B cell (primary cell): ENCODE results near the gene CNTNAP2. TPM values are rescaled to one million over a fixed set of nuclear protein-coding genes. Genes with fewer than 3 reads are reported as not detected.

Source experiments
- ATAC-seq: fragments of 200-7000 bp; cut with Tn5 transposase; one replicate; pipeline ENCODE4 v1.10.0; 2021; ENCODE audit warnings: low read depth, mild to moderate bottlenecking, moderate number of reproducible peaks, moderate library complexity
- CTCF ChIA-PET: fragments of 350-600 bp; sonication (Branson Sonifier 250); formaldehyde crosslinking; loops from one replicate; lab custom pipeline; 2021; ENCODE audit warnings: antibody characterized with exemption, inconsistent platforms; lab: Charles Lee
- POLR2A ChIA-PET: fragments of 350-600 bp; sonication (Branson Sonifier 250); formaldehyde crosslinking; loops from one replicate; lab custom pipeline; 2021; ENCODE audit warnings: antibody characterized with exemption; lab: Charles Lee
- DNase-seq: peaks from one replicate; pipeline ENCODE4 v3.0.0; 2013
- H2AFZ ChIP-seq: 2 replicates; pipeline ENCODE4 v1.6.1; 2012; ENCODE audit warnings: mild to moderate bottlenecking, low read depth, low read length; ENCODE audit not compliant: insufficient read depth, poor library complexity, severe bottlenecking
- H3K27ac ChIP-seq, 2 donors: 1 replicate in 1 of 2; 2 replicates in 1 of 2; pipeline ENCODE4 v1.5.1; 2012 to 2013; ENCODE audit warnings: low read length in 2 of 2, mild to moderate bottlenecking in 2 of 2, moderate library complexity in 1 of 2
- H3K27me3 ChIP-seq, 4 experiments: fragments of 200-600 bp in 1 of 4; sonication (generic) in 1 of 4; replicated peaks in 1 of 4; 1 replicate in 2 of 4; 2 replicates in 2 of 4; pipeline versions ENCODE4 v1.6.1 to v1.7.0; 2013 to 2016; ENCODE audit warnings: low read length in 3 of 4, mild to moderate bottlenecking in 2 of 4, mixed read lengths in 1 of 4, moderate library complexity in 1 of 4; ENCODE audit not compliant: insufficient read depth in 4 of 4, control insufficient read depth in 3 of 4; ENCODE audit errors: control extremely low read depth in 1 of 4
- H3K36me3 ChIP-seq, 2 experiments: replicated peaks in 1 of 2; 1 replicate in 1 of 2; 2 replicates in 1 of 2; pipeline versions ENCODE4 v1.6.1 to v1.7.1; 2013; ENCODE audit warnings: low read length in 1 of 2; ENCODE audit not compliant: insufficient read depth in 2 of 2, control insufficient read depth in 1 of 2; ENCODE audit errors: control extremely low read depth in 1 of 2, extremely low read depth in 1 of 2
- H3K4me1 ChIP-seq, 2 donors: fragments of 200-600 bp in 1 of 2; sonication (generic) in 1 of 2; 1 replicate in 1 of 2; 2 replicates in 1 of 2; pipeline versions ENCODE4 v1.5.1 to v1.6.1; 2013 to 2017; ENCODE audit warnings: low read length in 2 of 2; ENCODE audit not compliant: control insufficient read depth in 2 of 2, insufficient read depth in 2 of 2
- H3K4me2 ChIP-seq: replicated peaks from 2 replicates; pipeline ENCODE3; 2012; ENCODE audit warnings: mild to moderate bottlenecking, low read depth, low read length; ENCODE audit not compliant: poor library complexity, severe bottlenecking
- H3K4me3 ChIP-seq, 5 experiments: fragments of 200-600 bp in 1 of 5; sonication (generic) in 1 of 5; 1 replicate in 3 of 5; 2 replicates in 2 of 5; pipeline versions ENCODE4 v1.5.1 to v1.7.0; 2011 to 2016; ENCODE audit warnings: low read length in 4 of 5, mild to moderate bottlenecking in 4 of 5, low read depth in 2 of 5, control low read depth in 1 of 5, moderate library complexity in 1 of 5; ENCODE audit not compliant: insufficient read depth in 1 of 5; ENCODE audit errors: control extremely low read depth in 1 of 5, extremely low read depth in 1 of 5
- H3K79me2 ChIP-seq: fragments of 200-600 bp; sonication (generic); one replicate; pipeline ENCODE4 v1.6.0; 2016; ENCODE audit warnings: low read length; ENCODE audit not compliant: control insufficient read depth, insufficient read depth
- H3K9ac ChIP-seq: fragments of 200-600 bp; sonication (generic); 2 replicates; pipeline ENCODE4 v1.6.1; 2017; ENCODE audit warnings: mild to moderate bottlenecking, low read length, moderate library complexity
- H3K9me3 ChIP-seq, 3 donors: one replicate each; pipeline versions ENCODE4 v1.6.1 to v1.7.1; 2013; ENCODE audit warnings: low read length in 2 of 3; ENCODE audit not compliant: control insufficient read depth in 2 of 3, insufficient read depth in 1 of 3; ENCODE audit errors: control extremely low read depth in 1 of 3
- H4K20me1 ChIP-seq: 2 replicates; pipeline ENCODE4 v1.6.0; 2012; ENCODE audit warnings: mild to moderate bottlenecking, low read length; ENCODE audit not compliant: insufficient read depth, control insufficient read depth, poor library complexity, severe bottlenecking
- H3K27ac Mint-ChIP-seq: one replicate; pipeline ENCODE4 v1.8.0; 2021; ENCODE audit warnings: mixed read lengths
- H3K27me3 Mint-ChIP-seq: one replicate; pipeline ENCODE4 v1.8.0; 2021; ENCODE audit warnings: mixed read lengths
- H3K4me1 Mint-ChIP-seq: one replicate; pipeline ENCODE4 v1.8.0; 2021; ENCODE audit warnings: mixed read lengths
- H3K4me3 Mint-ChIP-seq: one replicate; pipeline ENCODE4 v1.8.0; 2021; ENCODE audit warnings: mixed read lengths
- H3K9me3 Mint-ChIP-seq: one replicate; pipeline ENCODE4 v1.8.0; 2022; ENCODE audit warnings: mixed read lengths; ENCODE audit not compliant: insufficient read depth
- CTCF ChIP-seq: fragments of 200-600 bp; IDR thresholded peaks from one replicate; pipeline ENCODE4 v1.8.0; 2022; ENCODE audit warnings: antibody characterized with exemption, mild to moderate bottlenecking
- EZH2 ChIP-seq: IDR thresholded peaks from 2 replicates; pipeline ENCODE4 v1.6.1; 2012; ENCODE audit warnings: borderline replicate concordance, low read depth, mild to moderate bottlenecking, moderate library complexity, low read length; ENCODE audit not compliant: insufficient read depth, poor library complexity, severe bottlenecking
- WGBS: methylation state at CpG from one replicate; pipeline ENCODE4 v1.1.5; 2013; ENCODE audit warnings: missing lambda C conversion rate; ENCODE audit not compliant: insufficient coverage; 5-methylcytosine and 5-hydroxymethylcytosine counted together
- intact Hi-C: fragments of 100-400 bp; cut with micrococcal nuclease; formaldehyde crosslinking; loops from one replicate; pipeline ENCODE4 v1.10.0; 2022
- polyA plus RNA-seq: library from polyadenylated mRNA; depleted of rRNA; stranded (reverse); fragments of >200 nt; gene quantifications from 2 replicates; pipeline ENCODE4 v1.2.3, GENCODE V29; 2012
- total RNA-seq, 2 donors: library from RNA; stranded (reverse); fragments of 120-200 nt in 1 of 2; gene quantifications; 1 replicate in 1 of 2; 2 replicates in 1 of 2; pipeline versions ENCODE4 v1.2.3 to v1.2.4, GENCODE V29; 2013 to 2022

The CNTNAP2 gene
- total and polyA plus RNA-seq, 2 donors (not counting 1 experiment from before 2014, with no cell fraction given) = 7.4 to 16.6 TPM

- Histone ChIP-seq H3K9me3 (no peaks in the 10 kb centered on the region), H2AFZ (no peak overlapping the region), H3K9ac (no peak overlapping the region), H3K27me3 (no peaks in the 10 kb centered on the region), H4K20me1 (no peaks in the 10 kb centered on the region), H3K4me1 (no peaks in the 10 kb centered on the region), H3K79me2 (no peaks in the 10 kb centered on the region), H3K4me2 (no peak overlapping the region), H3K27ac (no peak overlapping the region), H3K36me3 (no peaks in the 10 kb centered on the region), H3K4me3 (no peak overlapping the region)
- ChIA-PET POLR2A (no interaction called here), CTCF (no interaction called here)
- Mint-ChIP-seq H3K4me3 (no peak overlapping the region), H3K27ac (no peak overlapping the region), H3K9me3 (peaks cover 7% of the 10 kb centered on the region), H3K4me1 (no peaks in the 10 kb centered on the region), H3K27me3 (no peaks in the 10 kb centered on the region)
- DNase-seq (no peak), ATAC-seq (no peak)
- no peak for TF ChIP-seq EZH2
- no CpG with 5 or more reads among the region's 1 CpG for WGBS
- intact Hi-C loops = no loop called here
Measured at GRCh38 chr7:147570390-147570789, 1453.8 kb downstream of the CNTNAP2 start.

- Histone ChIP-seq H3K4me3 (no peak overlapping the region), H2AFZ (no peak overlapping the region), H3K36me3 (no peaks in the 10 kb centered on the region), H3K27me3 (no peaks in the 10 kb centered on the region), H3K9ac (no peak overlapping the region), H3K4me1 (no peaks in the 10 kb centered on the region), H3K79me2 (no peaks in the 10 kb centered on the region), H3K27ac (no peak overlapping the region), H4K20me1 (no peaks in the 10 kb centered on the region), H3K9me3 (no peaks in the 10 kb centered on the region), H3K4me2 (no peak overlapping the region)
- Mint-ChIP-seq H3K27ac (no peak overlapping the region), H3K9me3 (peaks cover 7% of the 10 kb centered on the region), H3K27me3 (no peaks in the 10 kb centered on the region), H3K4me3 (no peak overlapping the region), H3K4me1 (no peaks in the 10 kb centered on the region)
- TF ChIP-seq CTCF = no peak
- no peak for TF ChIP-seq EZH2
- ATAC-seq (no peak), DNase-seq (no peak)
- ChIA-PET CTCF (no interaction called here), POLR2A (no interaction called here)
- 77% methylated on average over 5 of the region's 8 CpGs for WGBS
- intact Hi-C loops = no loop called here
Measured at GRCh38 chr7:147571436-147572185, 1455.0 kb downstream of the CNTNAP2 start.
